Measurements from ENCODE around the gene NHEJ1.

- TF ChIP-seq EZH2 (IDR thresholded peaks at IDR 0.05; ENCODE audit: borderline replicate concordance, low read length) (no peak), CTCF (conservative IDR thresholded peaks at IDR 0.05 in 1 of 2, IDR thresholded peaks at IDR 0.05 in 1 of 2; ENCODE audit: extremely low read depth in 1 of 2, insufficient read depth in 1 of 2, low read depth in 1 of 2, low read length in 2 of 2) (peak; percentile 93 to 96)
These were observed 56.2 kb downstream of the NHEJ1 start for GRCh38 chr2:219104107-219105035.
